GM08714 (cell line): ENCODE measurements around the gene OTUD5.
"Not testable (repeated sequence)": the region's sequence is repeated elsewhere in the genome, so short reads cannot be mapped to it uniquely, and the experiment has no call there.

Experiments
- H3K4me3 ChIP-seq: fragments of 200-500 bp; sonication (Bioruptor generic); 2 replicates; pipeline ENCODE4 v1.5.1; 2014; ENCODE audit warnings: mild to moderate bottlenecking, low read length, inconsistent platforms
- ZNF274 ChIP-seq: IDR thresholded peaks from 2 replicates; pipeline ENCODE4 v1.6.1; 2012; ENCODE audit warnings: mild to moderate bottlenecking, low read depth, low read length

The OTUD5 gene

GRCh38 chrX:48957477-48957826 lies at the start of gene OTUD5:
TSS of gene OTUD5 (minus strand) at chrX:48957607. CDS start at chrX:48957570, 37 bp downstream.
- H3K4me3 ChIP-seq: peak within 1 kb of the TSS; percentile 71
- no peak for TF ChIP-seq ZNF274

- H3K4me3 ChIP-seq: no peak overlapping the region
- no peak for TF ChIP-seq ZNF274
Measured at GRCh38 chrX:49003696-49004095, 46.3 kb upstream of the OTUD5 start.

- H3K4me3 ChIP-seq: peak within 1 kb of the TSS; percentile 82
- no peak for TF ChIP-seq ZNF274
Measured at GRCh38 chrX:49002091-49002935, 44.9 kb upstream of the OTUD5 start, which contains the start of gene GRIPAP1. TSS of gene GRIPAP1 (minus strand) at chrX:49002264. CDS start at chrX:49002229, 35 bp downstream.

- no peak for TF ChIP-seq ZNF274
- peak overlapping the region; percentile 82 for H3K4me3 ChIP-seq
Measured at GRCh38 chrX:49001521-49002090, 44.2 kb upstream of the OTUD5 start.

GRCh38 chrX:49000636-49001035 lies 43.2 kb upstream of the OTUD5 start:
- no peak overlapping the region; the same call in 1 of the 2 replicates for H3K4me3 ChIP-seq
- no peak for TF ChIP-seq ZNF274

- TF ChIP-seq ZNF274: no peak
Measured at GRCh38 chrX:48999030-48999429, 41.6 kb upstream of the OTUD5 start.

GRCh38 chrX:48998391-48998790 lies 41.0 kb upstream of the OTUD5 start:
- no peak for TF ChIP-seq ZNF274
- H3K4me3 ChIP-seq: no peak overlapping the region

More at GRCh38 chrX:48999030-48999429, 41.6 kb upstream of the OTUD5 start:
- H3K4me3 ChIP-seq: no peak overlapping the region

- H3K4me3 ChIP-seq: no peak overlapping the region
- TF ChIP-seq ZNF274: no peak
Measured at GRCh38 chrX:48997865-48998264, 40.5 kb upstream of the OTUD5 start.

- no peak overlapping the region for H3K4me3 ChIP-seq
Measured at GRCh38 chrX:48997455-48997854, 40.0 kb upstream of the OTUD5 start.

GRCh38 chrX:48996969-48997368 lies 39.6 kb upstream of the OTUD5 start:
- no peak for TF ChIP-seq ZNF274

More at GRCh38 chrX:48997455-48997854, 40.0 kb upstream of the OTUD5 start:
- TF ChIP-seq ZNF274: no peak

GRCh38 chrX:48992341-48992740 lies 34.9 kb upstream of the OTUD5 start:
- H3K4me3 ChIP-seq: no peak overlapping the region
- no peak for TF ChIP-seq ZNF274

More at GRCh38 chrX:48996969-48997368, 39.6 kb upstream of the OTUD5 start:
- no peak overlapping the region for H3K4me3 ChIP-seq

- no peak for TF ChIP-seq ZNF274
Measured at GRCh38 chrX:48989483-48989882, 32.1 kb upstream of the OTUD5 start.

GRCh38 chrX:48983896-48984295 lies 26.5 kb upstream of the OTUD5 start:
- H3K4me3 ChIP-seq: no peak overlapping the region
- no peak for TF ChIP-seq ZNF274

More at GRCh38 chrX:48989483-48989882, 32.1 kb upstream of the OTUD5 start:
- H3K4me3 ChIP-seq: no peak overlapping the region

- H3K4me3 ChIP-seq: no peak overlapping the region
- TF ChIP-seq ZNF274: no peak
Measured at GRCh38 chrX:48983081-48983480, 25.7 kb upstream of the OTUD5 start.

- no peak for TF ChIP-seq ZNF274
Measured at GRCh38 chrX:48981178-48981577, 23.8 kb upstream of the OTUD5 start.

GRCh38 chrX:48980341-48980740 lies 22.9 kb upstream of the OTUD5 start:
- H3K4me3 ChIP-seq: not testable (repeated sequence)

More at GRCh38 chrX:48981178-48981577, 23.8 kb upstream of the OTUD5 start:
- no peak overlapping the region for H3K4me3 ChIP-seq
